ENCODE measurements around the gene DEK.

- TF ChIP-seq CTCF (optimal IDR thresholded peaks at IDR 0.05 in 1 of 3, IDR thresholded peaks at IDR 0.05 in 1 of 3, conservative IDR thresholded peaks at IDR 0.05 in 1 of 3; ENCODE audit: extremely low read depth in 1 of 3, insufficient read depth in 2 of 3, low read length in 3 of 3) (no peak), EZH2 (IDR thresholded peaks at IDR 0.05; ENCODE audit: low read length) (no peak)
Observed at GRCh38 chr6:18289283-18289682, 25.0 kb upstream of the DEK start.

Measured in keratinocyte (primary cell).